K562 (cell line): ENCODE results near the gene NACA2.

Source experiments
- MAFK ChIP-seq: IDR thresholded peaks from 2 replicates; pipeline ENCODE4 v1.6.1; 2011; ENCODE audit warnings: low read length, improper control_type of control experiment
- NUFIP1 ChIP-seq: fragments of 450-650 bp; IDR thresholded peaks from 2 replicates; pipeline ENCODE4 v1.6.1; 2018; ENCODE audit not compliant: partially characterized antibody
- ZNF507 ChIP-seq: conservative IDR thresholded peaks from 2 replicates; pipeline ENCODE4 v1.6.1; 2017; ENCODE audit warnings: missing genetic modification characterization, missing compliant biosample characterization

DNA sequence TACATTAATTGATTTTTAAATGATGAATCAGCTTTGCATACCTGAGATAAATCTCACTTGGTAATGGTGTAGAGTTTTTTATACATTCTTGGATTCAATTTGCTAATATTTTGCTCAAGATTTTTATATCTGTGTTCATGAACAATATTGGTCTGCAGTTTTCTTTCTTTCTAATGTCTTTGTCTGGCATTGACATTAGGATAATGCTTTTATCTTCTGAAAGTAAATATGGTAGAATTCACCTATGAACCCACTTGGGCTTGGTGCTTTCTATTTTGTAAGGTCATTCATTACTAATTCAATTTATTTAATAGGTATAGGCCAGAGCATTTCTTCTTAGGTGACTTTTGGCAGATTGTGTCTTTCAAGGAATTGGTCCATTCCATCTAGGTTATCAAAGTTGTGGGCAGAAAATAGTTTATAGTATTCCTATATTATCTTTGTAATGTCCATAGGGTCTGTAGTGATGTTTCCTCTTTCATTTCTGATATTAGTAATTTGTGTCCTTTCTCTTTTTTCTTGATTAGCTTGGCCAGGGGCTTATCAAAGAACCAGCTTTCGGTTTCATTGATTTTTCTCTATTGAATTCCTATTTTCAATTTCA lies 45.6 kb downstream of the NACA2 start:
- TF ChIP-seq ZNF507 (tag) (no peak), MAFK (no peak), NUFIP1 (no peak)
